Measurements from ENCODE around the gene SDF2.
"Not testable (repeated sequence)": the region's sequence is repeated elsewhere in the genome, so short reads cannot be mapped to it uniquely, and the experiment has no call there.

Gene SDF2

GRCh38 chr17:28682655-28683054, 20.9 kb upstream of the SDF2 start:
- no peak for DNase-seq

- DNase-seq: no peak
These were observed 14.3 kb upstream of the SDF2 start for GRCh38 chr17:28675980-28676379.

GRCh38 chr17:28675490-28675889, 13.8 kb upstream of the SDF2 start:
- no peak for DNase-seq

GRCh38 chr17:28669918-28670317, 8.2 kb upstream of the SDF2 start:
- DNase-seq: no peak

DNA sequence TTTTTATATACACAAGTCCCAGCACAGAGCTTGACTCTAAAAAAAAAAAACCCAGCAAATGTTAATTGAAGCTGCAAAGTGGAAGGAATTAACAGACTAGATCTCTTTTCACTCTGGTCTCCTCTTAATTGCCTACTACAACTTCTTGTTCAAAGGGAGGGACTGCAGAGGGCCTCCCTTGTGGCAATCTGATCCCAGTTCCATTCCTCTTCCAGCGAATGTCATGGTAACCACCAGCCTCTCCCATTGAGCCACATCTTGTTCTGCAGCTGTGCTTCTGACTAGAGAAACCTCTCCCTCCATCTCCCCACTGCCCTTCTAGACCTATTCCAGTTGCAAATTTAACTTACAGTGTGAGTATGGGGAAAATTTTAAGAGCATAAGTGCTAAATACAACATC, 6.2 kb upstream of the SDF2 start:
- no peak for DNase-seq

DNA sequence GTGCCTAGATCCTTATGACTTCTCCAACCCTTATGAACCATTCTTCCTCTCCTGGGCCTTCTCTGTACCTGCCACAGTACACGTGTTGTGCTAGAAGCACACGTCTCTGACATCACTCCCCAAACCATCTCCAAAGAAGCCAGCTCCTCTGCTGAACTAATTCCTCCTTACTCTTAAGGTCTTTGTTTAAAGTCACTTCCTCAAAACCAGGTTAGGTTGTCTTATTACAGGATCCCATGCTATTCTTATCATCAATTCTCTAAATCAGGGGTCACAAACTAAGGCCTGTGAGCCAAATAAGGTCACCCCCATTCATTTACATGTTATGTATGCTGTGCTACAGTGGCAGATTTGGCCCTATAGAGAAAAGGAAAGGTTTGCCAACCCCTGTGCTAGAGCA, 4.3 kb upstream of the SDF2 start:
- DNase-seq: no peak

- no peak for DNase-seq
These were observed 2.0 kb upstream of the SDF2 start for GRCh38 chr17:28663723-28664122.

GRCh38 chr17:28662527-28662829, 772 bp upstream of the SDF2 start:
- no peak for DNase-seq

GRCh38 chr17:28659497-28659881, 2.2 kb downstream of the SDF2 start:
- DNase-seq: not testable (repeated sequence)

GRCh38 chr17:28658766-28659496, 2.8 kb downstream of the SDF2 start:
- DNase-seq: not testable (repeated sequence)

- not testable (repeated sequence) for DNase-seq
These were observed 3.4 kb downstream of the SDF2 start for GRCh38 chr17:28658342-28658741.

- DNase-seq: no peak
These were observed 4.0 kb downstream of the SDF2 start for GRCh38 chr17:28657756-28658155.

- no peak for DNase-seq
These were observed 6.5 kb downstream of the SDF2 start for GRCh38 chr17:28655160-28655559.

GRCh38 chr17:28648698-28649097, 13.0 kb downstream of the SDF2 start:
- DNase-seq: no peak

DNA sequence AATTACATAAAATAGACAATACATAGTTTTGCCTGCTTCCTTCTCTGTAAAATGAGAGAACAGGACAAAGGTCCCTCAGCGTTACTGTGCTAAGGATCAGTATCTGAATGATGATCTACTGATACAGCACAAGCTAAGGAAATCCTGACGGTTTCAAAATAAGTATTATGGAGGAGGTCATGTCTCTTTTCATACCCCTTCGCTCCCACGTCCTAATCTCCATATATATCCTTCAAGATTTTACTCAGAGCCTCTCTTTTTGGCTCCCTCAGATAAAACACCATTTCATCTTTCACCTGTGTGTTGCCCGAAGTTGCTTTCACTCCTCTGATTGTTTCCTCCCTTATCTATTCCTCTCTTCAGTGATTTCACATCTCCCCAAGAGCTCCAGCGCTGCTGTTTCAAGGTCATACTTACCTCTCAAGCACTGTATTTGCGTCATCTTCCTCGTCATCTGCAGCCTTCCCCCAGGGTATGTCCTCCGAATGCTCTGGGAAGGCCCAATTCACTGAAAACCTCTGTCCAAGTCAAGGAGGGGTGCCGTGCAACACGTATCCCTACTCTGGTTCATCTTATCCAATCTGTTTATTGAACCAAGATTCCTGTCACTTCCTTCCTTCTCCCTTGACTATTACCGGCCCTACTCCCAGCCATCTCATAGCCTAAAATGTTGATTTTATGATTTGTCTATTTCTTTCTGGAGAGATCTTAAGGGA, 15.5 kb downstream of the SDF2 start:
- no peak for DNase-seq

GRCh38 chr17:28645576-28645939, 16.1 kb downstream of the SDF2 start:
- no peak for DNase-seq

- peak; percentile 96 for DNase-seq
These were observed 16.7 kb downstream of the SDF2 start, which contains the start of gene BLTP2 for GRCh38 chr17:28644787-28645575. Gene BLTP2 (minus strand): TSS chr17:28645158. CDS start chr17:28645056, 102 bp downstream.

DNA sequence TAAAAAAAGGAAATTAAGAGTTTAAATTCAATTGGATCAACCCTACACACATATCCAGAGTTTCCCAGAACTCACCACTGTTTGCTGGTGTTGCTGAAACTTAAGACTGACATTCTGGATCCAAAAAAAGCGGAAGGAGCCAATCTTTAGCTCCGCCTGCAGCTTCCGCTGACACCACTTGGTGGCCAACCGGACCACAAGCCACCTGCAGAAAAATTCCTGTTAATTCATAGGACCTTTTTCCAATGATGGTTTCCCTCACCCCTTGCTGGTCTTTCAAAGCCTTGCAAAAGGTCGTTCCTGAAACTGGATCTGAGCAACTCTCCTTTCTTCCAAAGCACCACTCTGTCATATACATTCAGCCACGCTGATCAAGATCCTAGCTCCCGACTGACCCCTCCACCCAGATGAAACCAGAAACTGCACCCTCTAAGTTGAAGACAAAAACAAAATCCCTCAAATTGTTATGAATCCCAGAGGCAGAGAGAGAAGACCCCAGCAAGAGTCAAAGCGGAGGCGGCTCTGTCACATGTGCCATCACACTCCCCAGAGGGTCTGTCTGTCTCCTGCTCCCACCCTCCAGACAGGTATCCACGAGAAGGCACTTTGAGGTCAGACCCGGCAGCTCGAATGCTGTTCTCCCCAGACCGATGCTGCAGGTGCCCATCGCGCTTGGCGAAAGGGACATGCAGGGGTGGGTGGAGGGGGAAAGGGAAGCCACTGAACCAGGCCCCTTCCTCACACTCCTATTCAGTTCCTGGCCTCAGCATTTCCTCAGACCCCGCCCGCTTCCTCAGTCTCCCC, 17.5 kb downstream of the SDF2 start:
- DNase-seq: no peak

- DNase-seq: no peak
These were observed 20.1 kb downstream of the SDF2 start for GRCh38 chr17:28641579-28641978.

DNA sequence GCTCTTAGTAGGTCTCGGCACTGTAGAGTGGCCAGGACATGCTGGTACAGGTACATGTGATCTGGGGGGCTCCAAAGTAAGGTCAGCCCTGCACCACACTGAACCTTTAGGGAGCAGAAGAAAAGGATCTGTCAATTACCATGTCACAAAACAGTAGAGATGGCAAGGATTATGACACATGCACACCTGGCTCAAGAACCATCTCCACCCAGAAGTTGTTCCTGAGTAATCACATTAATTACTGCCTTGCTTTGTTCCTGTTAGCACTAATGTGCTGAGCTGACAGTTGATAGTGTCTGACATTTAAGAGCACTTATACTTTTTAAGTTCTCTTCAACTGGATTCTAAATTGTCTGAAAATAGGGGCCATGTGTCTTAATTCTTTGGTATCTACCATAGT, 26.2 kb downstream of the SDF2 start:
- no peak for DNase-seq

GRCh38 chr17:28634206-28634865, 27.4 kb downstream of the SDF2 start:
- no peak for DNase-seq

GRCh38 chr17:28626818-28627217, 34.9 kb downstream of the SDF2 start:
- DNase-seq: no peak

DNA sequence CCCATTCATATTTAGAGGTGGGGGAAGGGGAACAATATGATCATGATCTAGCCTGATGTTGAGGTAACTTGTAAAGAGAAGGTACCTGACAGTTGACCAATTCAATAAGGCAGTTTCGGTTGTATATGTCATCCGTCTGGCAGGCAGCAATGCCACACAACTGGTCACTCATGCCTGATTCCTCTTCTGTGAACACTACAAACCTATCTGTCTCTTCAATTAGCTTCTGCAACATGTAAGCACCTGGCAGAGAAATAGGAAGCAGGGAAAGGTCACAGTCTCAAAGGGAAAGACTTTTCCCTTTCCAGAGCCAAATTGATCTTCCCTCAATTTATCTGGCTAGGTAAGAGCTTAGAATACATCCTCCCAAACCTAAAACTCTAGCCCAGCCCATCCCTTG, 37.6 kb downstream of the SDF2 start:
- no peak for DNase-seq
